HG03342 (cell line): ENCODE data around the gene GPC2.

Source experiments
- ATAC-seq: cut with Tn5 transposase; IDR thresholded peaks from one replicate; pipeline ENCODE4 v1.9.1; 2021; ENCODE audit warnings: mild to moderate bottlenecking, moderate library complexity; ENCODE audit not compliant: unreplicated experiment

The GPC2 gene

GRCh38 chr7:100126239-100126930, 50.8 kb downstream of the GPC2 start:
- no peak for ATAC-seq

- ATAC-seq: no peak
Observed at GRCh38 chr7:100124301-100125230, 52.6 kb downstream of the GPC2 start.

GRCh38 chr7:100122568-100122967, 54.6 kb downstream of the GPC2 start:
- no peak for ATAC-seq

- no peak for ATAC-seq
Observed at GRCh38 chr7:100122067-100122466, 55.1 kb downstream of the GPC2 start.

GRCh38 chr7:100120733-100121036, 56.5 kb downstream of the GPC2 start:
- no peak for ATAC-seq

GRCh38 chr7:100119970-100120732, 57.0 kb downstream of the GPC2 start:
- ATAC-seq: peak; percentile 38
